Measurements from ENCODE around the gene EBNA1BP2. TPM values are rescaled to one million over a fixed set of nuclear protein-coding genes. Genes with fewer than 3 reads are reported as not detected.

EBNA1BP2 gene
- total and polyA plus RNA-seq, 2 of the 13 experiments (the other 11 are each of a cell fraction or from before 2014, with no cell fraction given): 27.1 to 102 TPM

- no peak for TF ChIP-seq BCLAF1 (IDR thresholded peaks at IDR 0.05)
- no peak for TF ChIP-seq ZNF788 (CRISPR knock-in tag; IDR thresholded peaks at IDR 0.05; ENCODE audit: borderline replicate concordance)
- no peak for TF ChIP-seq ZNF841 (CRISPR knock-in tag; IDR thresholded peaks at IDR 0.05; ENCODE audit: borderline replicate concordance)
- TF ChIP-seq ZNF138 (CRISPR knock-in tag; IDR thresholded peaks at IDR 0.05; ENCODE audit: low read depth): no peak
- no peak for TF ChIP-seq NPAS2 (CRISPR knock-in tag; IDR thresholded peaks at IDR 0.05; ENCODE audit: borderline replicate concordance)
- TF ChIP-seq MEIS1 (CRISPR knock-in tag; IDR thresholded peaks at IDR 0.05; ENCODE audit: borderline replicate concordance): no peak; the same call in 1 of the 2 replicates
- no peak for TF ChIP-seq ZSCAN31 (CRISPR knock-in tag; IDR thresholded peaks at IDR 0.05; ENCODE audit: low read depth)
- no peak for TF ChIP-seq NR2F2 (IDR thresholded peaks at IDR 0.05; ENCODE audit: borderline replicate concordance, low read depth)
- TF ChIP-seq ZNF598 (CRISPR knock-in tag; IDR thresholded peaks at IDR 0.05; ENCODE audit: borderline replicate concordance): peak; percentile 67; the same call in 1 of the 2 replicates
- TF ChIP-seq ZNF772 (CRISPR knock-in tag; IDR thresholded peaks at IDR 0.05): no peak
- peak; percentile 51; the same call in 1 of the 2 replicates for TF ChIP-seq ZSCAN29 (CRISPR knock-in tag; conservative IDR thresholded peaks at IDR 0.05)
- TF ChIP-seq ZFYVE20 (CRISPR knock-in tag; IDR thresholded peaks at IDR 0.05; ENCODE audit: borderline replicate concordance, low read depth): no peak
- TF ChIP-seq PAX8 (CRISPR knock-in tag; IDR thresholded peaks at IDR 0.05; ENCODE audit: borderline replicate concordance): no peak
- TF ChIP-seq ZNF407 (CRISPR knock-in tag; IDR thresholded peaks at IDR 0.05; ENCODE audit: not compliant biosample characterization): no peak
- no peak for TF ChIP-seq KDM3A (CRISPR knock-in tag; IDR thresholded peaks at IDR 0.05; ENCODE audit: low read depth)
- no peak for TF ChIP-seq ZNF382 (CRISPR knock-in tag; IDR thresholded peaks at IDR 0.05; ENCODE audit: borderline replicate concordance)
- TF ChIP-seq MAFF (IDR thresholded peaks at IDR 0.05; ENCODE audit: low read depth, low read length): no peak
- TF ChIP-seq NCOA1 (CRISPR knock-in tag; IDR thresholded peaks at IDR 0.05): peak; percentile 45; the same call in 1 of the 2 replicates
Measured at GRCh38 chr1:43171876-43172526, at the start of gene EBNA1BP2, which contains the start of gene CFAP57 (continued).
